HL-60 (cell line): ENCODE measurements around the gene PLXNB3.
"Not testable (repeated sequence)": the region's sequence is repeated elsewhere in the genome, so short reads cannot be mapped to it uniquely, and the experiment has no call there.

Source experiments
- POLR2AphosphoS5 ChIP-seq: IDR thresholded peaks from 2 replicates; pipeline ENCODE4 v1.6.1; 2012; ENCODE audit warnings: low read depth
- SPI1 ChIP-seq: IDR thresholded peaks from 2 replicates; pipeline ENCODE4 v1.6.1; 2012; ENCODE audit warnings: low read depth, mild to moderate bottlenecking, borderline replicate concordance
- TF ChIP-seq, protein P1 (sequence below): IDR thresholded peaks from one replicate; pipeline ENCODE4 v1.5.1; 2011; ENCODE audit warnings: low read length, control low read depth, inconsistent platforms; ENCODE audit not compliant: insufficient read depth

DNA sequence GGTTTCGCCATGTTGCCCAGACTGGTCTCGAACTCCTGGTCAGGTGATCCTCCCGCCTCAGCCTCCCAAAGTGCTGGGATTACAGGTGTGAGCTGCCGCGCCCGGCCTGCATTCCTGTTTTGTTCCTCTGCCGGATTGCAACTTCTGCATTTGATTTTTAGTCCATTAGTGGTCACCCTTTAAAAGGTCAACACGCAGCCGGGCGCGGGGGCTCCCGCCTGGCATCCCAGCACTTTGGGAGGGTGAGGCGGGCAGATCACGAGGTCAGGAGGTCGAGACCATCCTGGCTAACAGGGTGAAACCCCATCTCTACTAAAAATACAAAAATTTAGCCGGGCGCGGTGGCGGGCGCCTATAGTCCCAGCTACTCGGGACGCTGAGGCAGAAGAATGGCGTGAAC, 33.9 kb upstream of the PLXNB3 start:
- TF ChIP-seq, protein P1, sequence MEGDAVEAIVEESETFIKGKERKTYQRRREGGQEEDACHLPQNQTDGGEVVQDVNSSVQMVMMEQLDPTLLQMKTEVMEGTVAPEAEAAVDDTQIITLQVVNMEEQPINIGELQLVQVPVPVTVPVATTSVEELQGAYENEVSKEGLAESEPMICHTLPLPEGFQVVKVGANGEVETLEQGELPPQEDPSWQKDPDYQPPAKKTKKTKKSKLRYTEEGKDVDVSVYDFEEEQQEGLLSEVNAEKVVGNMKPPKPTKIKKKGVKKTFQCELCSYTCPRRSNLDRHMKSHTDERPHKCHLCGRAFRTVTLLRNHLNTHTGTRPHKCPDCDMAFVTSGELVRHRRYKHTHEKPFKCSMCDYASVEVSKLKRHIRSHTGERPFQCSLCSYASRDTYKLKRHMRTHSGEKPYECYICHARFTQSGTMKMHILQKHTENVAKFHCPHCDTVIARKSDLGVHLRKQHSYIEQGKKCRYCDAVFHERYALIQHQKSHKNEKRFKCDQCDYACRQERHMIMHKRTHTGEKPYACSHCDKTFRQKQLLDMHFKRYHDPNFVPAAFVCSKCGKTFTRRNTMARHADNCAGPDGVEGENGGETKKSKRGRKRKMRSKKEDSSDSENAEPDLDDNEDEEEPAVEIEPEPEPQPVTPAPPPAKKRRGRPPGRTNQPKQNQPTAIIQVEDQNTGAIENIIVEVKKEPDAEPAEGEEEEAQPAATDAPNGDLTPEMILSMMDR, result not testable (repeated sequence)
- not testable (repeated sequence) for TF ChIP-seq POLR2AphosphoS5, SPI1
